IPS-11a (cell line): ENCODE results near the gene OAS3.
A peak's percentile ranks its signal among the peaks of the same experiment; 100 is the strongest.
"Not testable (repeated sequence)": the region's sequence is repeated elsewhere in the genome, so short reads cannot be mapped to it uniquely, and the experiment has no call there.

Experiments used
- H3K4me3 ChIP-seq: one replicate; pipeline ENCODE4 v1.5.1; 2013; ENCODE audit warnings: low read depth, low read length, control low read depth

Gene OAS3

DNA sequence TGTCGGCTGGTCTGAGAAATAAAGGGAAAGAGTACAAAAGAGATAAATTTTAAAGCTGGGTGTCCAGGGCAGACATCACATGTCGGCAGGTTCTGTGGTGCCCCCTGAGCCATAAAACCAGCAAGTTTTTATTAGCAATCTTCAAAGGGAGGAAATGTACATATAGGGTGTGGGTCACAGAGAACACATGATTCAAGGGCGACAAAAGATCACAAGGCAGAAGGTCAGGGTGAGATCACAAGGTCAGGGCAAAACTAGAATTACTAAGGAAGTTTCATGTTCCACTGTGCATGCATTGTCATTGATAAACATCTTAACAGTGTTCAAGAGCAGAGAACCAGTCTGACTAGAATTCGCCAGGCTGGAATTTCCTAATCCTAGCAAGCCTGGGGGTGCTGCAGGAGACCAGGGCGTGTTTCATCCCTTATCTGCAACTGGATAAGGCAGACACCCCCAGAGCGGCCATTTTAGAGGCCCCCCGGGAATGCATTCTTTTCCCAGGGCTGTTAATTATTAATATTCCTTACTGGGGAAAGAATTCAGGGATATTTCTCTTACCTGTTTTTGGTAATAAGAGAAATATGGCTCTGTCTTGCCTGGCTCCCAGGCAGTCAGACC, 11.7 kb upstream of the OAS3 start:
- H3K4me3 ChIP-seq, result not testable (repeated sequence)

DNA sequence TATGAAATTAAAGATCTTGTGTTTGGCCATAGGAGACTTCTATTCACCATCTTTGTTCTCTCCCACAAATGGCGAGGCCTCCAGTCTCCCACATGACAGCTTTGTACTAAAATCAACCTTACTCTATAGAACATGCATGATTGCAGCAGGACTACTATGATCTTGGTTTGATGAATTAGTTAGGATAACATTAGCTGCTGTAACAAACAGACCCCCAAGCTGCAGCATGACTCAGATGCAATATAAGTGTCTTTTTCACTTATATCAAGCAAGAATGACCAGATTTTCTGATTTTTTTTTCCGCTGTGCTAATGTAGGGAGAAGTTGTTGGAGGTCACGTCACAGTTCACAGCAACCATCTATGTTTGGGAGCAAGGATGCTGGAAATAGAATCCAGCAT, 10.8 kb upstream of the OAS3 start:
- H3K4me3 ChIP-seq, result no peak overlapping the region

DNA sequence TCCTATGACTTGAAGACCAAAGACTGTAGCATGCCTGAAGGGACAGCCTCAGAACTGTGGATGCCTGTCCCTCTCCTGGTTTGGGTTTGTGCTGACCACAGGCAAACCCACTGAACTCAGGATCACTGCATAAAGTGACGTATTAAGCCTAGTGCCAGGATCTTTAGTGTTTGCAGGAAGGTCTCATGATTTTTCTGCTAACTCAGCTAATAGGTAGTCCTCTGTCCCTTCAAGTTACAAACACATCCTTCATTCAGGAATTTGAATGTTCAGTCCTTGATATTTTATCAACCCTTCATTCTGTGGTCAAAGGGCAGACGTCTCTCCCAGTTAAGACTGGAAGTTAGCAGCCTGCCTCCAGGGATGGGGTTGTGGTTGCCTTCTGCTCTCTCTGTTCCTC, 10.3 kb upstream of the OAS3 start:
- H3K4me3 ChIP-seq, result no peak overlapping the region

DNA sequence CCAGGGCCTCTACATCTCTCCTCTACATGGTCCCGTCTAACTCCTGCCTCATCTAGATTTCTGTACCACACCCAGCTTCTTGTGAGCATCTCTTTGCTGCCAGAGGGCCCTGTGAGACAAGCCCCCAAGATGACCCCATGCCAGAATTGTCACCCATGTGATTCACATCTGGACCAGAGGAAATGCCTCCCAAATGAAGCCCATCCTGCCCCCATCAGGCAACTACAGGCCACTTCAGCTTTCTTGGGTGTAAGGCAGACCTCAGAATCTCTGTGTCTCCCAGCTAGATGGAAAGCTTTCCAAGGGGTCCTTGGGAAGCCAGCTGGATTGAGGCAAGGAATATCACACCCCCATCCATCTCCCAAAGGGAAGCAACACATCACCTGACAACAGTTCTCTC, 9.3 kb upstream of the OAS3 start:
- no peak overlapping the region for H3K4me3 ChIP-seq

DNA sequence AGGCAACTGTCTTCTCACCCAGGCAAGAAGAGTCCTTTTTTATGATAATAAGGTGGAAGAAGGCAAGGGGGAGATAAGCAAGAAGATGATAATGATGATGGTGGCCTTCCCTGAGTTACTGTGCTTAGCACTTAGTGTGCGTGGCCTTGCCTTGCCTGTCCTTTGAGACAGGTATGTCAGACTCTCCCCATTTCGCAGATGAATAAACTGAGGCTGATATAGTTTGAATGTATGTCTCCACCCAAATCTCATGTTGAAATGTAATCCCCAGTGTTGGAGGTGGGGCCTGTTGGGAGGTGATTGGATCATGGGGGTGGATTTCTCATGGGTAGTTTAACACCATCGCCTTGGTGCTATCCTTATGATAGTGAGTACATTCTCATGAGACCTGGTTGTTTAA, 8.6 kb upstream of the OAS3 start:
- H3K4me3 ChIP-seq, result no peak overlapping the region

DNA sequence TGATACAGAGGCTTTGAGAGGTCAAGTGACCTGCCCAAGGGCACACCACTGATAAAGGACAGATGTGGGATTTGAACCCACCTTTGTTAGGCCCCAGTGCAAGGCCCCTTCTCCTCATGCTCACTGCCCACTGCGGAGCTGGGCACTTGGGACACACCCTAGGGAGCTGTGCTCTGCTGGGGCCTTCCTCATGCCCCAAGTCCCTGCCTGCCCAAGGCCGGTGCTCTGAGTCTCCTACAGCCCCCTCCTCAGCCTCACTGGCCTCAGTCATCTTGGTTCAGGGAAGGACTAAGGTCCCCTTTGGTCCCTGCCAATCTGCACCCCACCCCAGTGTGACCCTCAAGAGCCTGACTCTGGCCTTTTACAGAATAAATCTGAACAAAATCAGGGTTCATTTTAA, 7.9 kb upstream of the OAS3 start:
- no peak overlapping the region for H3K4me3 ChIP-seq

DNA sequence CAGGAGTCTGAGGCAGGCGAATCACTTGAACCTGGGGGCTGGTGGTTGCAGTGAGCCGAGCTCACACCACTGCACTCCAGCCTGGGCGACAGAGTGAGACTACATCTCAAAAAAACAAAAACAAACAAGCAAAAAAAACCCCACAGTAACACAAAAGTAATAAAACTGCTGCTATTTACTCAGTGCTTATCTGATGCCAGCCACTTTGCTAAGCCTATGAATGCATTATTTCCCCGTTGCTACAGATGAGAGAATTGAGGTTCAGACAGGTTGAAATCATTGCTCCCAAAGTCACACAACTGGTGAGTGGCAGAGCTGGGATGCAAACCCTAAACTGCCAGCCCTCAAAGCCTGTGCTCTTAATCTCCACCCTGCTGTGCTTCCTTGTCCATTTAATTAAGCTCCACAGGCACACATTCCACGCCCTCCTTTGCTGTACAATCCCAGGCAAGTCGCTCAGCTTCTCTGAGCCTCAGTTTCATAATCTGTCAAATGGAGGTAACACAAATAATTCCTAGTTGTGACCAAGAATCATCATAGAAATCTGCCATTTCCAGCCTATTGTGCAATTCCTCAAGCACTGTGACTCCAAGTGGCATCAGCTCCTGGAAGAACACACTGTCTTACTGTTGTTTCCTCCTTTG, 5.7 kb upstream of the OAS3 start:
- no peak overlapping the region for H3K4me3 ChIP-seq

DNA sequence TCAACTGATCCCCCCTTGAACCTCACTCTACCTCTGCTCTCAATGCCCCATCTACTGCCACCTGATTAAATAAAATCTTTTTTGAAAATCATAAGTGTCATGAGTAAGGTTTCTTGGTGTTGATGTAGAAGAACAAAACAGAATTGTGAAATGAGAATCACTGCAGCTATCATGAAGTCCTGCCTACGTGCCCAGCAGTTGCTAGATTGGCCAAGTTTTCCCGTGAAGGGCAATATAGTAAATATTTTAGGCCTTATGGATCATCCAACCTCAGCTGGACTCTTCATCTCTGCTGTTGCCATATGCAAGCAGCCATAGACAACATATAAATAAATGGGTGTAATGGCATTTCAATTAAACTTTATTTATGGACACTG, 5.2 kb upstream of the OAS3 start:
- H3K4me3 ChIP-seq, result no peak overlapping the region

DNA sequence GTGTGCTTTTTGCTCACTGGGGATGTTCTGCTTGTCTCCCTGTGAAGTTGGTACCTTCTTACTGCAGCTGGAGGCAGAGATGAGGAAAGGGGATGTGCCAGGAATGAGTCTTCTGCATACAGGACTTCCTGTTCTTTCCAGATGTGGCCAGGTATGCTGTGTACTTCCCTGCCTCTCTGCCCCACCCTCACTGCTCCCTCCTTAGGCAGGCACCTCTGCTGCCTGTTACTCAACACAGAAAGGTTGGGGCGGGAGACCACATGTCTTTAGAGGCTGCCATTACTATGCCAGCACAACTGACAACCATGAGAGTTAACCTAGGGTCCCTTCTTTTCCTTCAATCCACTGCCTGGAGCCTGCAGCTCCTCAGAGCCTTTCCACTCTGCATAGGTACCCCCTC, 2.0 kb upstream of the OAS3 start:
- H3K4me3 ChIP-seq, result no peak overlapping the region

DNA sequence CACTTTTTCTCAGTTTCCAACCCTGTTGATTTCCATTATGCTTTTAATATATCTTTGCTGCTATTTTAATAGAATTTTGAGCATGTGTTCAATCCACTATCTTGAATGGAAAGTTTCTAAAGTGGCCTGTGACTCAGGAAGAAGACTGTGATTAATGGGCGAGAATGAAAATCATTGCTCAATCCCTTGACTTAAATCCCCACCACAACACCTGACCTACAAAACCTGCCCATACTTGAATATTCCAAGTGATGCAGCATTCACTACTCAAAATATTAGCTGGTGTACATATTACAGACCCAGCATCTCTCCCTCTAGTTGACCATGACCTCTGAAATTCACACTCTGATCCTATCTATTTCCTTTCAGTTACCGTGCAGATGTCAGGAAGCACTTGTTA, 1.3 kb upstream of the OAS3 start:
- no peak overlapping the region for H3K4me3 ChIP-seq

DNA sequence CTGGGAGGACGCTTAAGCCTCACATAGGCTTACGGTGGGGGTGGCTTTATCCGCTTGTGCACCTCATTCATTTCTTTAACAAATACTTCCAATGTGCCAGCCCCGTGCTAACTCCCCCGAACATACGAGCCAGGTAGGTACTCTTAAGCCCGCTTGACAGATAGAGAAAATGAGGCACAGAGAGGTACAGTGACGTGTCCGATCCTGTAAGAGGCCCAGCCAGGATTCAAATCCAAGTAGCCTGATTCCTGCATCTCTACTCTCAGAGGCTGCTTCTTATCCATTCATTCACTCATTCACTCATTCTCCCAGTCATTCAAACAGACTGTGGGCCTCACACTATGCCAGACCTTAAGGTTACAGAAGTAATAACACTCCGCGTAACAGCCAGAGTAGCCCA, 477 bp downstream of the OAS3 start:
- peak overlapping the region; percentile 57 for H3K4me3 ChIP-seq

DNA sequence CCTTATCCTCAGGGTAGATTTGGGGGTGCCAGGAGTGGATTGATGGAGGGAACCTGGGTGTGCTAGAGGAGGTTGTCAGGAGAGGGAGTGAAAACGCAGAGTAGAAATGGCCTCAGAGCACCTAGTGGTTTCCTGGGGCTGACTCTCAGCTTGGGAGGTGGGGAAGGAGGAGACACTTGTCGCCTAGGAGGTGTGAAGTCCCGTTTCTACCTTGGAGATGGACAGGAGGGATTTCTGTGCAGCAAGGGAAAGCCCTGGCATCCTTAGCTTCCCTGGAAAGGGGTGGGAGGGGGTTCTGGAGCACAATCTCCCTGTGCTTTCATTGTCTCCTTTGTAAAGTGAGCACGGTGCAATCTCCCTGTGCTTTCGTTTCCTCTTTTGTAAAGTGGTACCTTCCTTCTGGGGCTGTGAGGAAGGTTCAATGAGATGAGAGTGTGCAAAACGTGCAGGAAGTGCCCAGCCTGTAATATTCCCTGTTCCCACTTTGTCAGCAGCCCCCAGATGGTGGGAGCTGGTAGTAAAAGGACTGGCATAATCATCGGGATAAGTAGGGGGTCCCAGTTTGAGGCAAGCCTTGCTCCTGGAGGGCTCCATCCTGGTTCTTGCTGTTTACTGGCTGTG, 1.6 kb downstream of the OAS3 start:
- no peak overlapping the region for H3K4me3 ChIP-seq

DNA sequence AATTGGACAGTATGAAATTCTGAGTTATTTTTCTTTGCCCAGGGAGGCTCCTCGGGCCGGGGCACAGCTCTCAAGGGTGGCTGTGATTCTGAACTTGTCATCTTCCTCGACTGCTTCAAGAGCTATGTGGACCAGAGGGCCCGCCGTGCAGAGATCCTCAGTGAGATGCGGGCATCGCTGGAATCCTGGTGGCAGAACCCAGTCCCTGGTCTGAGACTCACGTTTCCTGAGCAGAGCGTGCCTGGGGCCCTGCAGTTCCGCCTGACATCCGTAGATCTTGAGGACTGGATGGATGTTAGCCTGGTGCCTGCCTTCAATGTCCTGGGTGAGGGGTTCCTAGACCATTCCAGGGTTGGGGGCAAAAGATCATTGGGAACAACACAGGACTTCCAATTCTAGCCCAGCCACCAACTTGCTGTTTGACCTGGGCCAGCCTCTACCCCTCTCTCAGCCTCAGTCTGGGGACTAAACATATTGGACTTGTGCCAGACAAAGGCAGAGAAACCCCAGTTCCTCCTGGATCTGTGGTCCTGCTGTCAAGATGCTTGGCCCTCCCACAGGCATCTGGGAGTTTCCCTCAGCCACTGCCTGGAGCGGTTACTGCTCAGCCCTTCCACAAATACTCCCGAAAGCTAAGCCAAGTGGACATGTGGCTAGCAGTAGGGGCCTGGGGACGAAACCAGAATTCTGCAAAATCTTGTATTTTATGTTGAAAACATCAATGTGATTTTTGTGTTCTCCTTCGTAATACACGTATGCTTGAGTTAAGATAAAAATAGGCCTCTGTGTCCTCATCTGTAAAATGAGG, 3.5 kb downstream of the OAS3 start:
- H3K4me3 ChIP-seq, result no peak overlapping the region

DNA sequence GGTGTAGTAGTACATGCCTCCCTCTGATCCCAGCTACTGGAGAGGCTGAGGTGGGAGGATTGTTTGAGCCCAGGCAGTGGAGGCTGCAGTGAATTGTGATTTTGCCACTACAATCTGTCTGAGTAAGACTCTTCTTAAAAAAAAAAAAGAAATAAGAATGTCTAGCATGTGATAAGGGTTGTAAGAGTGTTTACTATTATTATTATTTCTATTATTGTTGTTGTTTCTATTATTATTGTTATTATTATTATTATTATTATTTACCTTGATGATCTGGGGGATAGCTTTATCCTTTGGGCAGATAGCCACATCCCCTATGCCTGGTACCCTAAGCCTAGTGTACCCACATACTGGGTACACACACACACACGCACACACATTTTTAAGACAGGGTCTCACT, 4.3 kb downstream of the OAS3 start:
- no peak overlapping the region for H3K4me3 ChIP-seq

DNA sequence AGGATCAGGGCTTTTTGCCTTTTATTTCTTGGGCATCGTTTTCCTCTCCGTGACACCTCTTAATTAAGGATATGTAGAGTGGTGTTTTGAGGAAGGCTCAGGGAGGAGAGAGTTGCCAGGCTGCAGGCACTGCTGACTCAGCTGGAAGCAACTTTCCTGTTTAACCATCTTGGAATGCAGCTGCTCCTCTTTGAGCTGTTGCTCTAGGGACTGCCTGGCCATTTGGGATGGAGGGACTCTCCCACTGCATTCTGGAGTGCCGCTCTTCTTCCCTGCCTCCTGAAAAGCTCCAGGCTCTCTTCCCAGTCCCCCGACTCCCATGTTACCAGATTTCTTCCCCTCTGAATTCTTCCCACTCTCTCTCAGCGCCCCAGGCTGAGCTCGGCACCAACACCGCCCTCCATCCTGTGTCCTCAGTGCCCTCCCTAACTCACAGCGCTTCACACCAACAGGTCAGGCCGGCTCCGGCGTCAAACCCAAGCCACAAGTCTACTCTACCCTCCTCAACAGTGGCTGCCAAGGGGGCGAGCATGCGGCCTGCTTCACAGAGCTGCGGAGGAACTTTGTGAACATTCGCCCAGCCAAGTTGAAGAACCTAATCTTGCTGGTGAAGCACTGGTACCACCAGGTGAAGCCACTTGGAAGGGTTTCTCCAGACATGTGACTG, 5.9 kb downstream of the OAS3 start:
- no peak overlapping the region for H3K4me3 ChIP-seq

DNA sequence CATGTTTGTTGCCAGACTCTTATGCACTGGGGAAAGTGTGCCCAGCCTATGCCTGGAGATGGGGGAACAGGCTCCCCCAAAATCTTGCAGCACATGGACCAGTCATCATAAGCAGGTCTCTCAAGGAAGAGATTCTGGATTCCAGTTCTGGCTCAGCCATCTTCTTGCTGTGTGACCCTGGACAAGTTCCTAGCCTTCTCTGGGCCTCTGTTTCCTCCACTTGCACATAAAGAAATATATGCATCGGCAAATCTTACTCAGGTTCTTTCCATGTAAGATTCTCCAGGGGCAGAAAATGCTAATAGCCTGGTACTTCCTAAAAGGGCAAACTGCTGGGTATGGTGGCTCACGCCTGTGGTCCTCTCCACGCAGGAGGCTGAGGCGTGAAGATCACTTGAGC, 7.2 kb downstream of the OAS3 start:
- H3K4me3 ChIP-seq, result no peak overlapping the region

DNA sequence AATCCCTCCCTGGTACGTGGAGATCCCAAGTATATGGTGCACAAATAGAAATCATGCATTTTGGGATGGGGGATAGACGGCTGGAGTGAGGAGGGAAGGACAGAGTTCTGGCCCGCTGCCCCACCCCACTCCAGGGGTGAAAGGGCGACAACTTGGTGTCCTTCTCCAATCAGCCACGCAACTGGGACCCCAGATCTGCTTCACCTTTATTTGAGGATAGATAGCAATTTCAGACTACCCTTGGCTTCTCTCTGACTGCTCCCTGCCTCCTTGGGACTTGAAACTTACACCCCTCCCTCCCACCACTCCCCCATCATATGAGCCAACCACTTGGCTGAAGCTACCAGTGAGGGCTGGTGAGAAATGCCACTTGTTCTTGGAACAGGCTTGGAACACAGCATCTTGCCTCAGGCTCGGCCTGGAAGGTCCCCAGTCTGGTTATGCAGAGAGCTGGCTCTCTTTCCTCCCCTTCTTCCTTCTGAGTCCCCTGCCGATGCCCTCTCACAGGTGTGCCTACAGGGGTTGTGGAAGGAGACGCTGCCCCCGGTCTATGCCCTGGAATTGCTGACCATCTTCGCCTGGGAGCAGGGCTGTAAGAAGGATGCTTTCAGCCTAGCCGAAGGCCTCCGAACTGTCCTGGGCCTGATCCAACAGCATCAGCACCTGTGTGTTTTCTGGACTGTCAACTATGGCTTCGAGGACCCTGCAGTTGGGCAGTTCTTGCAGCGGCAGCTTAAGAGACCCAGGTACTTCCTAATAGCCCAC, 8.1 kb downstream of the OAS3 start:
- H3K4me3 ChIP-seq, result no peak overlapping the region

DNA sequence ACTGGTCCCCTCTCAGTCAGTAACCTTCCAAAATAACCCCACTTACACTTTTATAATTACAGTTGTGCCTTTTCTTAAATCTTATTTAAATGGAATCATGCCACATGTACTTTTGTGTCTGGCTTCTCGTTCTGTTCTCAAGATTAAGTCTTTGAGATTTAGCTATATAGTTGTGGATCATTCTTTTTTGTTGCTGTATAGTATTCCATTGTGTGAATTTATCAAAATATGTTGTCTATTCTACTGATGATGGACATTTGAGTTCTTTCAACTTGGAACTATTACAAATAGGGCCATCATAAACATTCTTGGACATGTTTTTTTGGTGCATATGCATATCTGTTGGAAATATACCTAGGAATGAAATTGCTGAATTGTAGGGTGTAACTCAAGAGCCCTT, 9.0 kb downstream of the OAS3 start:
- no peak overlapping the region for H3K4me3 ChIP-seq

DNA sequence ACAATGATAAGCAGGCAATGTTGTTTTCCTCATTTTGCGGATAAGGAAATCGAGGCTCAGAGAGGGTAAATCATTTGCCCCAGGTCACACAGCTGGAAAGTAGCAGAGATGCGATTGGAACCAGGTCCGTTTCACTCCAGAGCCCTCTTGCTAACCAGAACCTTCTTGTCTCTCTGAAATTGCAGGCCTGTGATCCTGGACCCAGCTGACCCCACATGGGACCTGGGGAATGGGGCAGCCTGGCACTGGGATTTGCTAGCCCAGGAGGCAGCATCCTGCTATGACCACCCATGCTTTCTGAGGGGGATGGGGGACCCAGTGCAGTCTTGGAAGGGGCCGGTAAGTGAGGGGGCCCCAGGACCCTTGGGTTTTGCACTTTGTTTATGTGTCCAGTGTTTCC, 9.5 kb downstream of the OAS3 start:
- no peak overlapping the region for H3K4me3 ChIP-seq

DNA sequence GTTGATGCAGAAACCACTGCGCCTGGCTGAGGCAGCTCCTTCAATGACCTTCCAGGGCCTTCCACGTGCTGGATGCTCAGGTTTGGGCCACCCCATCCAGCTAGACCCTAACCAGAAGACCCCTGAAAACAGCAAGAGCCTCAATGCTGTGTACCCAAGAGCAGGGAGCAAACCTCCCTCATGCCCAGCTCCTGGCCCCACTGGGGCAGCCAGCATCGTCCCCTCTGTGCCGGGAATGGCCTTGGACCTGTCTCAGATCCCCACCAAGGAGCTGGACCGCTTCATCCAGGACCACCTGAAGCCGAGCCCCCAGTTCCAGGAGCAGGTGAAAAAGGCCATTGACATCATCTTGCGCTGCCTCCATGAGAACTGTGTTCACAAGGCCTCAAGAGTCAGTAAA, 10.5 kb downstream of the OAS3 start:
- no peak overlapping the region for H3K4me3 ChIP-seq

DNA sequence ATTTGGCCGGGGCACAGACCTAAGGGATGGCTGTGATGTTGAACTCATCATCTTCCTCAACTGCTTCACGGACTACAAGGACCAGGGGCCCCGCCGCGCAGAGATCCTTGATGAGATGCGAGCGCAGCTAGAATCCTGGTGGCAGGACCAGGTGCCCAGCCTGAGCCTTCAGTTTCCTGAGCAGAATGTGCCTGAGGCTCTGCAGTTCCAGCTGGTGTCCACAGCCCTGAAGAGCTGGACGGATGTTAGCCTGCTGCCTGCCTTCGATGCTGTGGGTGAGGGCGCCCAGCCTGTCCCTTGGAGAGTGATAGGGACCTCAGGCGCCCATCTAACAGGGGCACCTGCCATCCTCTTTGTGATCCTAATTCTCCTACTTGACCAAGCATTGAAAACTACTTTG, 12.4 kb downstream of the OAS3 start:
- H3K4me3 ChIP-seq, result no peak overlapping the region
